Stimulated activated naive CD4-positive, alpha-beta T cell treated with Interleukin-2 at 50 U/mL for 16 hours (primary cell): ENCODE measurements around the gene DEAF1.
A peak's percentile ranks its signal among the peaks of the same experiment; 100 is the strongest.
"Not testable (repeated sequence)": the region's sequence is repeated elsewhere in the genome, so short reads cannot be mapped to it uniquely, and the experiment has no call there.

Source experiments
- DNase-seq: peaks from one replicate; lab custom pipeline; 2025; lab: John Stamatoyannopoulos, UW

DEAF1 gene, protein sequence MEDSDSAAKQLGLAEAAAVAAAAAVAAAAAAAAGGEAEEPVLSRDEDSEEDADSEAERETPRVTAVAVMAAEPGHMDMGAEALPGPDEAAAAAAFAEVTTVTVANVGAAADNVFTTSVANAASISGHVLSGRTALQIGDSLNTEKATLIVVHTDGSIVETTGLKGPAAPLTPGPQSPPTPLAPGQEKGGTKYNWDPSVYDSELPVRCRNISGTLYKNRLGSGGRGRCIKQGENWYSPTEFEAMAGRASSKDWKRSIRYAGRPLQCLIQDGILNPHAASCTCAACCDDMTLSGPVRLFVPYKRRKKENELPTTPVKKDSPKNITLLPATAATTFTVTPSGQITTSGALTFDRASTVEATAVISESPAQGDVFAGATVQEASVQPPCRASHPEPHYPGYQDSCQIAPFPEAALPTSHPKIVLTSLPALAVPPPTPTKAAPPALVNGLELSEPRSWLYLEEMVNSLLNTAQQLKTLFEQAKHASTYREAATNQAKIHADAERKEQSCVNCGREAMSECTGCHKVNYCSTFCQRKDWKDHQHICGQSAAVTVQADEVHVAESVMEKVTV

DNA sequence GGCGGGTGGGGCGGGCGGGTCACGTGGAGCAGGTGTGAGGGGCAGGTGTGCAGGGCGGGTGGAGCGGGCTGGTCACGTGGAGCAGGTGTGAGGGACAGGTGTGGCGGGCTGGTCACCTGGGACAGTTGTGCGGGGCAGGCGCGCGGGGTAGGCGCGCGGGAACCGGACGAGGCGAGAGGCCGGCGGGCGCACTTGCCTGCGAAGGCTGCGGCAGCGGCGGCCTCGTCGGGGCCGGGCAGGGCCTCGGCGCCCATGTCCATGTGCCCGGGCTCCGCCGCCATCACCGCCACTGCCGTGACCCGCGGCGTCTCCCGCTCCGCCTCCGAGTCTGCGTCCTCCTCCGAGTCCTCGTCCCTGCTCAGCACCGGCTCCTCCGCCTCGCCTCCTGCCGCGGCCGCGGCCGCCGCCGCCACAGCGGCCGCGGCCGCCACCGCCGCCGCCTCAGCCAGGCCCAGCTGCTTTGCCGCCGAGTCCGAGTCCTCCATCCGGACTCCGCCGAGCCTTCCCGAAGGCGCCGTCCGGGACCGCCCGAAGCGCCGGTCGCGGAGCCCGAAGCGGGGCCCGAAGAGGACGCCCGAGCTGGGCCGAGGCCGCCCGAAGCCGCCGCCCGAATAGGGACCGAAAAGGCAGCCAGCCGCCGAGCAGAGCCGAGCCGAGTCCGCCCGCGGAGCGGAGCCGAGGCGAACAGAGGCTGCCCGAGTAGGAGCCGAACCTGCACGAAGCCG, at the start of gene DEAF1:
DEAF1 (minus strand) TSS at position 660 of the 725 bp plus-strand sequence; CDS start at position 485, 175 bp downstream.
- peak; percentile 98 for DNase-seq

DNA sequence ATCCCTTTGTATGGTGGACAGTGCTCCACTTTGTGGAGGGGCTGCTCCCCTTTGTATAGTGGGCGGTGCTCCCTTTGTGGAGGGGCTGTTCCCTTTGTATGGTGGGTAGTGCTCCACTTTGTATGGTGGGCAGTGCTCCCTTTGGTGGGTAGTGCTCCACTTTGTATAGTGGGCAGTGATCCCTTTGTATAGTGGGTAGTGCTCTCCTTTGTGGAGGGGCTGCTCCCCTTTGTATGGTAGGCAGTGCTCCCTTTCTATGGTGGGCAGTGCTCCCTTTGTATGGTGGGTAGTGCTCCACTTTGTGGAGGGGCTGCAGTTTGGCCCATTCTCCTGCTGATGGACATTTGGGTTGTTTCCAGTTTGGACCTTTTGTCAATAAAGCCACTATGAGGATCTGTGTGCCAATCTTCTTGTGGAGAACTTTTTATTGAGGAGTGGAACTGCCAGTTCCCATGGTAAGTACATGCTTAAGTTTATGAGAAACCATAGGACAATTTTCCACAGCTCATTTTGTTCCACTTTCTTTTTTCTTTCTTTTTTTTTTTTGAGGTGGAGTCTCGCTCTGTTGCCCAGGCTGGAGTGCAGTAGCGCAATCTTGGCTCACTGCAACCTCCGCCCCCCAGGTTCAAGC, 47.7 kb upstream of the DEAF1 start:
- DNase-seq = no peak

DNA sequence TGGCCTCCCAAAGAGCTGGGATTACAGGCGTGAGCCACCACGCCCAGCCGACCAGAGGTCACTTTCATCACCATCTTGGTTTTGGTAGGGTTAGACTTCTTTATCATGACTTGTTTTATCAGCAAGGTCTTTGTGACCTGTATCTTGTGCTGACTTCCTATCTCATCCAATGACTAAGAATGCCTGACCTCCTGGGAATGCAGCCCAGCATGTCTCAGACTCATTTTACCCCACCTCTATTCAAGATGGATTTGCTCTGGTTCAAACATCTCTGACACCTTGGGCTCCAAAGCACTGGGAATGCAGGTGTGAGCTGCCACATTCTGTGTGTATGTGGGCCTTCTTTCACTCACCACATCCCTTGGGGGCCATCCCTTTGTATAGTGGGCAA, 47.1 kb upstream of the DEAF1 start:
- no peak for DNase-seq

DNA sequence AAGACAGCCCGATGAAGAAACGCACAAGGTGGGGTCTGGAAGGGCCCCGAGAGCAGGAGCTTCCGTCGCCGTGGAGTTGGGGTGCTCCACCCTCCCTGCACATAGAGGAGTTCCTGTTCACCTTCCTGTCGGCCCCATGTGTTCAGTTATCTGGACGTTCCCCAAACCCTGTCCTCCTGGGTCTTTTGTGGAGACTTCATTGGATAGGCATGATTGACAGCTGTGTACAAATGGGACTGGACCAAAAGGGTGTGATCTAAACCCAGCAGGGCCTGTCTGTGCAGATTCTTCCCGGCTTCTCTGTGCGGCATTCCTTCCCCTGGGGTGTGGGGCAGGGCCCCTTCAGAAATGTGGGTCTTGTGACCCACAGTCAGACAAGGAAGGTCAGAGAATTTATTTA, 42.9 kb upstream of the DEAF1 start:
- not testable (repeated sequence) for DNase-seq

DNA sequence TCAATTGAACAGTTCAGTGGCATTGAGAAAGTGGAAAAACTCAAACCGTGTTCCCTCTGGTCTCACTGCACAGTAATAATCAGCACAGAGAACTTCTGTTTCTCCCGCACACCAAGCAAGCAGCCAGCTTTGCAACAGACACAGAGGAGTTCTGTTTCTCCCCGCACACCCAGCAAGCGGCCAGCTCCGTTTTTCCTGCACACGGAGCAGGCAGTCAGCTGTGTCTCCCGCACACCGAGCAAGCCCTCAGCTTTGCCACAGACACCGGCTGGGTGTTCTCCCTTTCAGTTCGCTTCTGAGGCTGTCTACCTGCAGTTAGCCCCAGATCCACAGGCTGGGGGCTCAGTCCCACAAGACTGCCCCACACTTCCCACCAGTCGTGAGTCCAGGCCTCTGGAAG, 42.3 kb upstream of the DEAF1 start:
- no peak for DNase-seq

DNA sequence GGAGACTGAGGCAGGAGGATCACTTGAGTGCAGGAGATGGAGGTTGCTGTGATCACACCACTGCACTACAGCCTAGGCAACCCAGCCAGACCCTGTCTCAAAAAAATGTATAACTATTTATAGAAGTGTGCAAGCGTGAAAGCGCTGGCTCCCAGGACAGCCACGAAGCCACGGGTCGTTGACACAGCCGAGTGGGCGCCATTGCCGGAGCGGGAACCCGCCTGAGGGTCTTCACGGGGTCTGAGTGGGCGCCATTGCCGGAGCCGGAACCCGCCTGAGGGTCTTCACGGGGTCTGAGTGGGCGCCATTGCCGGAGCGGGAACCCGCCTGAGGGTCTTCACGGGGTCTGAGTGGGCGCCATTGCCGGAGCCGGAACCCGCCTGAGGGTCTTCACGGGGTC, 39.5 kb upstream of the DEAF1 start:
- not testable (repeated sequence) for DNase-seq

DNA sequence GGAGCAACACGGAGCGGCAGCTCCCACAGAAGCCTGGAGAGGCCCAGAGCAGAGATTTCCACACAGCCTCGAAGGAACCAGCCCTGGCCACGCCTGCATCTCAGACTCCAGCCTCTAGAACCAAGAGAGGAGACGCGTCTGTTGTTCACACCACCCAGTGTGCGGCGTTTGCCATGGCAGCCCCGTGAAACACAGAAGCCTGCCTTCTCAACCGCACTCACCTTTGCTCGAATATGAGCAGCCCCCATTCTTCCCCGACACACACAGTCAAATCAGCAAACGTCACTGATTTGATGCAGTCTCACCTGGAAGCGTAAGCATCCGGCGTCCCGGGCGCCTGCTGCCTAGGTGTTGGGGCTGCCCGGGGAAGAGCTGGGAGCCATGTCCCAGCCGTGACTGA, 38.0 kb upstream of the DEAF1 start:
- no peak for DNase-seq

DNA sequence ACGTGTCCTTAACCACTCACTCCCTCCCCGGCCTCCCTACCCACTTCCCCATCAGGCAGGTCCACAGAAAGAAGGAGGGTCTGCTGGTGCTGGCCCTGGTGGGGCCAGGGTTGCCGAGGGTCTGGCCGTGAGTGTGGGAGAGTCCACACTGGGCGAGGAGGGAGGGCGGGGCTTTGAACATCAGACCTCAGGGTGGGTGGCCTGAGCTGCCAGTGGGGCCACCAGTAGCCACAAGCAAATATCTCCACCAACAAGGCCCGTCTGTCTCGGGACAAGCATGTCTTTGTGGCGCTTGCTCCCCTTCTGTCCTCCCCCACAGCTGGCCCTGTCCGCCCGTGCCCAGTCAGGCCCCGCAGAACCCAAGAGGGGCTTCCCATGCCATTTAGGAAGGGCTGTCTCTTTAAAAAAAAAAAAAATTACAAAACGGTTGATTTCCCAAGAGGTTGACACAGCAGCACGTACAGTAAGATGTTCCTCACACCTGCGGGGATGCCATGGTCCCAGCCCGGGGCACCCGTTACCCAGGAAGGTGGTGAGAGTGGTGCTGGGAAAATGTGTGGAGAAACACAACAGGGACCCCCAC, 34.6 kb upstream of the DEAF1 start:
- DNase-seq = no peak

DNA sequence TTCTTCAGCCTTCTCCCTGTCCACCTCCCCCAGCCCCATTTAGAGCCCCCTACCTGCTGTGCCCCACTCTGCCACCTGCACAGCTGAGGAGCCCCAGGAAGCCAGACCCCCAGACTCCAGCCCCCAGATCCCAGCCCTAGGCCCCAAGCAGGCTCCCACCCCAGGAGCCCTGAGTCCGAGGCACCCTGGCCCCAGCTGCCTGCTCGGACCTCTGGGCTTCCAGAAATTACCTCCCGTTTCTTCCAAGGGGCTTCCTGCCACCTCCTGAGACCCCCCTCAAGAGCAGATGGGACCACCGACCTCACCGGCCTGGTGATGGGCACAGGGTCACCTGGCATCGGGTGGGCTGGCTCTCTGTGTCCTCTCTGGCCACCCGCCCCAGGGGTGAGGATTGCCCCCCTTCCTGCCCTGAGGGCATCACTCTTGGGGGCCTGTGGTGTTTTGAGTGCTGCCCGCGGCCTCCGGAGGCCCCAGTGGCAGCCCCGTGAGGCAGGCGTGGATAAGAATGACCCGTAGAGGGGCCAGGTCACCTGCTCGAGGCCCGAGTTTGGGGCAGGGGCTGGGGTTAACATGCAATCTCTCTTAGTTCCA, 34.0 kb upstream of the DEAF1 start:
- no peak for DNase-seq

DNA sequence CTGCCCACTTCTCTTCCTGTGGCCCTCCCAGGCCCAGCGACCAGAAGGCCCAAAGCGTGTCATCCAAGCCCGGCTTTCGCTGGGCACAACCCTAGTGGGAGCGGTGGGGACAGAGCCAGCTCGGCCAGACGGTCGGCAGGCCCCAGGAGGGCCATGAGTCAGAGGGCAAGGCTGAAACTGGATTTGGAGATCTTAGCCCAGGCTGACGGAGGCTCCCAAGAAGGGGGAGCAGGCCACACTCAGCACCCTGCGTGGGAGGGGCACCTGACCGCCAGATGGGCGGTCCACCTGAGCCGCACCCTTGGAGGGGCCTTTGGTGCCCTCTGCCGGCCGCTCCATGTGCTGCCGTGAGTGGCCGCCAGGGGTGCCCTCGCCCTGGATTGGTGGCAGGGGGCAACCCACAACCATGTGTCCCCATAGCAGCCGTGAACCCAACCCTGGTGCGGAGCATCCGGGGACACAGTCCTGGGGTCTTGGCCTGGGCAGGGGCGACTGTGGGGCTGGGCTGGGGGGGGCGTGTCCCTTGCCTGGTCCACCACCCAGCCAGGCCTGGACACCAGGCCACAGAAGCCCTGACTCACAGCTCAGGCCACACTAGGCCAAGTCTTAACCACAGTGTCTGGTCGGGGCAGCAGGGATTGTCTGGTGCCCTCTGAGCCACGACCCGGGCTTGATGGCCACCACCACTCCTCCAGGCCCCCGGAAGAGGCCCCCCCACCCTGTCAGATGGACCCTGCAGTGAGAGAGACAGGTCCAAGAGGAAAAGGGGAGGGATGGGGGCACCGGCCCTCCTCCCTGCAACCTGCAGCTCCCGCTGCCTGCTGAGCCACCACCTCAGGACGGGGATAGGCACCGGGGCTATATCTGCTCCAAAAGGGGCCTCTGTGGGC, 33.1 kb upstream of the DEAF1 start:
- DNase-seq = peak; percentile 69

DNA sequence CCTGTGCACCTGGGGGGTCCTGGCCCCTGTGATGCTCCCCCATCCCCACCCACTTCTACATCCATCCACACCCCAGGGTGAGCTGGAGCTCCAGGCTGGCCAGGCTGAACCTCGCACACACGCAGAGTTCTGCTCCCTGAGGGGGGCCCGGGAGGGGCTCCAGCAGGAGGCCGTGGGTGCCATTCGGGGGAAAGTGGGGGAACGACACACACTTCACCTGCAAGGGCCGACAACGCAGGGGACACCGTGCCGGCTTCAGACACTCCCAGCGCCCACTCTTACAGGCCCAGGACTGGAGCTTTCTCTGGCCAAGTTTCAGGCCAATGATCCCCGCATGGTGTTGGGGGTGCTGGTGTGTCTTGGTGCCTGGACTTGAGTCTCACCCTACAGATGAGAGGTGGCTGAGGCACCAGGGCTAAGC, 32.3 kb upstream of the DEAF1 start:
- no peak for DNase-seq

DNA sequence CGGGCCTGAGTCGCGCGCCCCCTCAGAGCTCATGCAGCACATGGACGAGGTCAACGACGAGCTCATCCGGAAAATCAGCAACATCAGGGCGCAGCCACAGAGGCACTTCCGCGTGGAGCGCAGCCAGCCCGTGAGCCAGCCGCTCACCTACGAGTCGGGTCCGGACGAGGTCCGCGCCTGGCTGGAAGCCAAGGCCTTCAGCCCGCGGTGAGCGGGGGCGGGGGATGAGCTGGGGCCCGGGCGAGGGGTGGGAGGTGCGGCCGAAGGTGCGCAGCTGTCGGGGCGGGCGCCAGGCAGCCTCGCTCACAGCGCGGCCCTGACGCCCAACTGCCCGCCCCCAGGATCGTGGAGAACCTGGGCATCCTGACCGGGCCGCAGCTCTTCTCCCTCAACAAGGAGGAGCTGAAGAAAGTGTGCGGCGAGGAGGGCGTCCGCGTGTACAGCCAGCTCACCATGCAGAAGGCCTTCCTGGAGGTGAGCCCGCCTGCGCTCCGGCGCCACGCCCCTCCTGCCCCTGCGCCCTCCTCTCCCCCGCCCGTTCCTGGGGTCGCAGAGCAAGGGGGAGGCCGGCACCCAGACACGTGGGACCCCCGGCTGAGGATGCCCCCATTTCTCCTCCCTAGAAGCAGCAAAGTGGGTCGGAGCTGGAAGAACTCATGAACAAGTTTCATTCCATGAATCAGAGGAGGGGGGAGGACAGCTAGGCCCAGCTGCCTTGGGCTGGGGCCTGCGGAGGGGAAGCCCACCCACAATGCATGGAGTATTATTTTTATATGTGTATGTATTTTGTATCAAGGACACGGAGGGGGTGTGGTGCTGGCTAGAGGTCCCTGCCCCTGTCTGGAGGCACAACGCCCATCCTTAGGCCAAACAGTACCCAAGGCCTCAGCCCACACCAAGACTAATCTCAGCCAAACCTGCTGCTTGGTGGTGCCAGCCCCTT, 31.5 kb upstream of the DEAF1 start:
- peak; percentile 36 for DNase-seq

DNA sequence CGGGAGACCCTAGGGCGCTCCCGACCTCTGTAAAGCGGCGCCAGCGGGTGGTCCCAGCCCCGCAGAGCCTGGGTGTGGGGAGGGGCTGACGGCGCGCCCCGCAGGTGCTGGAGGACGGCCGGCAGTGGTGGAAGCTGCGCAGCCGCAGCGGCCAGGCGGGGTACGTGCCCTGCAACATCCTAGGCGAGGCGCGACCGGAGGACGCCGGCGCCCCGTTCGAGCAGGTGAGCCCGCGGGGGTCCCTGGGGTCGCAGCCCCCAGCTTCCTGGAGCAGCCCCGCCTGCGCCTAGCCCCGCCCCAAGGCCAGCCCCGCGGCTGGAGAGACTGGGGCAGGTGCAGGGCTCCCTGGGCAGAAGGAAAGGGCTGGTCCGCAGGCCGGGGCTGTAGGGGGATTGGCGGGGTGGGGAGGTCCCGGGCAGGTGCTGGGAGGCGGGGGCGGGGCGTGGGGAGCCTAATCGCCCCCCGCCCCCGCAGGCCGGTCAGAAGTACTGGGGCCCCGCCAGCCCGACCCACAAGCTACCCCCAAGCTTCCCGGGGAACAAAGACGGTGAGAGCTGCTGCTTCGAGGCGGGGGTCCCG, 30.7 kb upstream of the DEAF1 start:
- no peak for DNase-seq

DNA sequence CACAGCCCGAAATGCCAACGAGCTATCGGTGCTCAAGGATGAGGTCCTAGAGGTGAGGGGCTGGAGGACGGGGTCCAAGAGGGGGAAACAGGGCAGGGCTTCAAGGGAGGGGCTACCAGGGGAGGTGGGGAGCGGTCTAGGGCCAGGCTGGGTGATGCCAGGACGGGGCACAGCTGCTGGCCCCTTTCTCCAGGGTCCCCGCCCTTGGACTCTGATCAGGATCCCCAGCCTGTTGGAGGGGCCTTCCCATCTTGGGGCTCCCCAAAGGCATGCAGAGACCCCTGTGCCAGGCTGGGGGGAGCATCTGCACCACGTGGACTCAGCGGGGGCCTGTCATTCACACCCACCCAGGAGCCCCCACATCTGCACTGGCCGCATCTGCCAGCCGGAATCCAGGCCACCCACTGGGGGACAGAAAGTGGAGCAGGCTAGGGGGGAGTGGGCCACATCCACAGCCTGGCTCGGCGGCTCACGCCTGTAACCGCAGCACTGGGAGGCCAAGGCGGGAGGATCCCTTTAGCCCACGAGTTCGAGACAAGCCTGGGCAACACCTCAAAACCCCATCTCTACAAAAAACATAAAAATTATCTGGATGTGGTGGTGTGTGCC, 29.9 kb upstream of the DEAF1 start:
- DNase-seq = no peak

DNA sequence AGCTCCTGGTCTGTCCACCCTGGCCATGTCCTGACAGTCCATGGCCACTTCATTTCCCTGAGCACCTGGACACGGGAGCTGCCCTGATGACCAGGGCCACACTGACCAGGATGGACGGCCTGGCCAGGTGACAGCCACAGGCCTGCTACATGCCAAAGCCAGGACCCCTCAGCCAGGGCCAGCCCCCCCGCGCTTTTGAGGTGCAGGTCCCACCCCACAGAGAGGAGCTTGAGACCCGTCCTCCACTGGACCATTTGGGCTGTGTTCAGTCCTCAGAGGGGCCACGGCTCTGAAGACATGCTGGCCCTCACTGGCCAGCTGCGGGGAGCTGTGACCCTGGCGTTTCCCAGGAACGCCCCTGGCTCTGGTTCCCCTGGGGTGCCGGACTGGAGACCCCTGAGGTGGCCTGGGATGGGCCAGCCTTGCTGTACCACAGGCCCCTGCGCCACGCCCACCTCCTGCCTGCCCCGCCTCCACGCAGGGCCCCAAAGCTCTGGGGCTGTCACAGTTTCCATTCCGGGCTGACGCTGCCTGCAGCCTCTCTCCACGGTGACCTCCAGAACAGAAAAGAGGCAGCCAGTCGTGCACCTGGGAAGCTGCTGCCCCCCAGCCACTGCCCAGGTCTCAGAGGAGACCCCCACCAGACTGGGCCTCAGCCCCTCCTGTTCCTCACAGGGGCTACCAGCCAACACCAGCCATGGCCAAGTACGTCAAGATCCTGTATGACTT, 29.2 kb upstream of the DEAF1 start:
- no peak for DNase-seq

DNA sequence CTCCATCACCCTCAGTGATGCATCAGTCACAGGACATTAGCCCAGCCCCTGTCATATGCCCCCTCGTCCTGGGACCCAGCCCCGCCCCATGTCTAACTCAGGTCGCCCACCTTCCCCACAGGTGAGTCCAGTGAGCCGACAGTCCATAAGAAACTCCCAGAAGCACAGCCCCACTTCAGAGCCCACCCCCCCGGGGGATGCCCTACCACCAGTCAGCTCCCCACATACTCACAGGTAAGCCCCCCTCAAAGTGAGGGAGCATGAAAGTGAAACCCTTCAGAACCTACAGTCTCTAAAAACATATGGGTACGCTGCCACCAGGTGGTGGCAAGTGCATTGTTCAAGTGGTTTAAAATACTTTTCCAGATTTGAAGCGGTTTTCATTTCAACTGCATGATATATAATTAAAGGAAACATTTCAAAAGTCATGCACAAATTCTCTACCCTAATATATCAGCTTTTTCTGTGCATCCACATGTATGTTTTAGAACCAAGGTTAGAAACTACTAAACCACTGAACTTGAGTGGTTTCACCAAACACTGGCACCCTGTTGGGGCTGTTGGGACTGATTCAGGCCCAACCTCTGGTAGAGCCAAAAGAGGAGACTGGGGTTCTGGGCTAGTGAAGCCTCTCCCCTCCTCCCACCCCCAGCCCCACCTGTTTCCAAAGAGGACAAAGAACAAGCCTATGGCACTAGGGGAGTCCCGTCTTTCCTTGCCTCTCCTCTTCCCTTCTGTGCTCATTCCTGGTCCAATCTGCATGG, 28.3 kb upstream of the DEAF1 start:
- DNase-seq = peak; percentile 15

DNA sequence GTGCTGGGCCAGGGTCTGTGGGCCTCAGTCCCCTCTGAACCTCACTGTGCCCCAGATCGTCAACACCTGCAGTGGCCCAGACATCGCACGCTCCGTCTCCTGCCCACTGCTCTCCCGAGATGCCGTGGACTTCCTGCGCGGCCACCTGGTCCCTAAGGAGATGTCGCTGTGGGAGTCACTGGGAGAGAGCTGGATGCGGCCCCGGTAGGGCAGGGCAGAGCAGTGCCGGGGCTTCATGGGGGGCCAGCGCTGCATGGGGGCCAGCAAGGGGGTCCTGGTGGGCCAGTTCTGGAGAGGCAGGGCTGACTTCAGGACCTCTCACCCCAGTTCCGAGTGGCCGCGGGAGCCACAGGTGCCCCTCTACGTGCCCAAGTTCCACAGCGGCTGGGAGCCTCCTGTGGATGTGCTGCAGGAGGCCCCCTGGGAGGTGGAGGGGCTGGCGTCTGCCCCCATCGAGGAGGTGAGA, 27.4 kb upstream of the DEAF1 start:
- no peak for DNase-seq
